ENCODE measurements around the gene AASS.

AASS gene

GRCh38 chr7:122063146-122063545 is 80.9 kb downstream of the AASS start:
- no peak for TF ChIP-seq CTCF (IDR thresholded peaks at IDR 0.05)

- TF ChIP-seq CTCF (IDR thresholded peaks at IDR 0.05): no peak
These were observed 84.5 kb downstream of the AASS start for GRCh38 chr7:122059542-122059941.

- no peak for TF ChIP-seq CTCF (IDR thresholded peaks at IDR 0.05)
These were observed 87.1 kb downstream of the AASS start for GRCh38 chr7:122056977-122057376.

GRCh38 chr7:122055073-122055472 is 89.0 kb downstream of the AASS start:
- no peak for TF ChIP-seq CTCF (IDR thresholded peaks at IDR 0.05)

GRCh38 chr7:122054393-122054792 is 89.7 kb downstream of the AASS start:
- TF ChIP-seq CTCF (IDR thresholded peaks at IDR 0.05): no peak

GRCh38 chr7:122046402-122046801 is 97.6 kb downstream of the AASS start:
- TF ChIP-seq CTCF (IDR thresholded peaks at IDR 0.05): no peak

- TF ChIP-seq CTCF (IDR thresholded peaks at IDR 0.05): no peak
These were observed 103.9 kb downstream of the AASS start for GRCh38 chr7:122040147-122040546.

GRCh38 chr7:122038904-122039303 is 105.1 kb downstream of the AASS start:
- no peak for TF ChIP-seq CTCF (IDR thresholded peaks at IDR 0.05)

Measured in LNCAP (cell line).